ENCODE data around the gene SIDT2. TPM values are rescaled to one million over a fixed set of nuclear protein-coding genes. Genes with fewer than 3 reads are reported as not detected.

The SIDT2 gene
- polyA plus RNA-seq, 12 donors, result 24.6 to 41.0 (median 36.3) TPM; not detected in 1

- DNase-seq, result no peak
Observed at GRCh38 chr11:117187799-117188481, 9.4 kb downstream of the SIDT2 start.

DNA sequence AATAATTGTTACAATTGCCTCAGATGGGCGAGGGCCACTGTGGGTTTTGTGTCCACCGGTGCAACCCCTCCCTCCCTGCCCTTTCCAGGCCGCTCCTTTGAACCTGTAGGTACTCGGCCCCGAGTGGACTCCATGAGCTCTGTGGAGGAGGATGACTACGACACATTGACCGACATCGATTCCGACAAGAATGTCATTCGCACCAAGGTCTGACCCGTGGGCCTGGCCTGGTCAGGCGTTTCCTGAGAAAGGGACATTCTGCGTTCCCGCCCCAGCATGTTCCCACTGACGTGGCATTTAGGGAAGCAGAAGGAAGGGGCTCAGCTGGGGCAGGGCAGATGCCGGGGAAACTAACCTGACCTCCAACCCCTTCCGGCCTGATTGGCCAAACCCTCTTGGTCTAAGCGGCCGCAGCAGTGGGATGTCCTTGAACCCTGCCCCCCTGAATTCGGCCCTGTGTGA, 10.1 kb downstream of the SIDT2 start:
- DNase-seq, result no peak

- no peak for DNase-seq
Observed at GRCh38 chr11:117189191-117189940, 10.8 kb downstream of the SIDT2 start.

- DNase-seq, result no peak
Observed at GRCh38 chr11:117189941-117190544, 11.5 kb downstream of the SIDT2 start.

GRCh38 chr11:117191680-117192400, 13.3 kb downstream of the SIDT2 start:
- no peak for DNase-seq

DNA sequence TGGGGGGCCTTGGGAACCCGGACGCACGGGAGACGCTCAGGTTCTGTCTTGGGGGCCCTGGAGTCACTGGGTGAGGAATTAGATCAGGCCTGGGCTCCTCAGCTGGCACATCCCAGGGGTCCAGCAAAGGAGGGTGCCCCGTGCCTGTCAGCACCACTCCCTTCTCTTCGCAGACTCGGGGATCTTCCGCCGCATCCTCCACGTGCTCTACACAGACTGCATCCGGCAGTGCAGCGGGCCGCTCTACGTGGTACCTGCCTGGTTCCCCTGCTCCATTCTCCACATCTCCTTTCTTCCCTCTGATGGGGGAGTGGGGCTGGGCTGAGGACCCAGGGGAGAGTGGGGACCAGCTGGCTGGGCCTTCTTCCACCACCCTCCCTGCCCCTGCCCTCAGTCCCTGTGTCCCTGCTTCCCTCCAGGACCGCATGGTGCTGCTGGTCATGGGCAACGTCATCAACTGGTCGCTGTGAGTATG, 13.9 kb downstream of the SIDT2 start:
- no peak for DNase-seq

- DNase-seq, result no peak
Observed at GRCh38 chr11:117193130-117194020, 14.8 kb downstream of the SIDT2 start.

DNA sequence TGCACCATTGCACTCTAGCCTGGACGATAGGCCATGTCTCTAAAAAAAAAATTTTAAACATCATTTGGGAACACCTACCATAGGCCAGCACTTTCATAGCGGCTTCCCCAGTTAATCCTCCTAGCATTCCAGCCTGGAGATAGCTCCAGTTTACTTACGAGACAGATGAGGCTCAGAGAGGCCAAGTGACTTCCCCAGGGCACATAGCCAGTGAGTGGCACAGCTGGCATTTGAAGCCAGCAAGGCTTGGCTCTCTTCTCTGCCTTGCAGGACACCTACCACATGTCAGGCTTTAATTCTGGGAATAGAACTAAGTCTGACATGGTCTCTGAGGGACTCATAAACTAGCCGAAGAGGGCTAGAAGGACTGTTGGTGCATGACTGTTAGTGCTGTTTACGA, 15.7 kb downstream of the SIDT2 start:
- DNase-seq, result no peak

GRCh38 chr11:117195258-117195657, 16.7 kb downstream of the SIDT2 start:
- no peak for DNase-seq

DNA sequence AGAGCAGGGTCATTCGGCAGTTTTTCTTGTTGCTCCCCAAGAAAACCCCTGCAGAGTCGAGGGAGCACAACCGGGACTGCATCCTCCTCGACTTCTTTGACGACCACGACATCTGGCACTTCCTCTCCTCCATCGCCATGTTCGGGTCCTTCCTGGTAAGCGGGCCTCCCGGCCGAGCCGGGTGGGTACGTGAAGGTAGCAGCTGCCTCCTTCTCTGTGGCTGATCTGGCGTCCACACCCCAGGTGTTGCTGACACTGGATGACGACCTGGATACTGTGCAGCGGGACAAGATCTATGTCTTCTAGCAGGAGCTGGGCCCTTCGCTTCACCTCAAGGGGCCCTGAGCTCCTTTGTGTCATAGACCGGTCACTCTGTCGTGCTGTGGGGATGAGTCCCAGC, 17.2 kb downstream of the SIDT2 start:
- no peak for DNase-seq

GRCh38 chr11:117197006-117197405, 18.5 kb downstream of the SIDT2 start:
- no peak for DNase-seq

GRCh38 chr11:117197516-117198456, 19.2 kb downstream of the SIDT2 start:
- no peak for DNase-seq

DNA sequence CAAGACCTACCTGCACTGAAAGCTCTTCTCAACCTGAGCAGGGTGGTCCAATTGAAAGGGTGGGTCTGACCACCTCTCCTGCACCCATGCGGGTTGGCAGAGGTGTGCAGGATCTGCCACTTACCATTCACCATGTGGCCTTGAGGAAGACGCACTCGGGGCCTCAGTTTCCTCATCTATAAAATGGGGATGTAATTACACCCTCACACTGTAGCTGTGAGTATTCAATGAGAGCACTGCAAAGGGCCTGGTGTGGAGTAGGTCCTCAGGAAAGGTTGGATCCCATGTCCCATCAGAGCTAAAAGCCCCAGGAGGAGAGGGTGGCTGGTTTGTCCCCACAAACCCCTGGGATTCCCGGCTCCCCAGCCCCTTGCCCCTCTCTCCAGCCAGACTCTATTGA, 20.1 kb downstream of the SIDT2 start:
- DNase-seq, result no peak

GRCh38 chr11:117199053-117199915, 20.7 kb downstream of the SIDT2 start, which contains the start of gene TAGLN:
Gene TAGLN, plus strand, starts transcription at chr11:117199370. Its CDS starts 3,644 bp downstream, at chr11:117203014.
- peak; percentile 66 for DNase-seq

GRCh38 chr11:117199916-117200812, 21.6 kb downstream of the SIDT2 start:
- DNase-seq, result no peak

DNA sequence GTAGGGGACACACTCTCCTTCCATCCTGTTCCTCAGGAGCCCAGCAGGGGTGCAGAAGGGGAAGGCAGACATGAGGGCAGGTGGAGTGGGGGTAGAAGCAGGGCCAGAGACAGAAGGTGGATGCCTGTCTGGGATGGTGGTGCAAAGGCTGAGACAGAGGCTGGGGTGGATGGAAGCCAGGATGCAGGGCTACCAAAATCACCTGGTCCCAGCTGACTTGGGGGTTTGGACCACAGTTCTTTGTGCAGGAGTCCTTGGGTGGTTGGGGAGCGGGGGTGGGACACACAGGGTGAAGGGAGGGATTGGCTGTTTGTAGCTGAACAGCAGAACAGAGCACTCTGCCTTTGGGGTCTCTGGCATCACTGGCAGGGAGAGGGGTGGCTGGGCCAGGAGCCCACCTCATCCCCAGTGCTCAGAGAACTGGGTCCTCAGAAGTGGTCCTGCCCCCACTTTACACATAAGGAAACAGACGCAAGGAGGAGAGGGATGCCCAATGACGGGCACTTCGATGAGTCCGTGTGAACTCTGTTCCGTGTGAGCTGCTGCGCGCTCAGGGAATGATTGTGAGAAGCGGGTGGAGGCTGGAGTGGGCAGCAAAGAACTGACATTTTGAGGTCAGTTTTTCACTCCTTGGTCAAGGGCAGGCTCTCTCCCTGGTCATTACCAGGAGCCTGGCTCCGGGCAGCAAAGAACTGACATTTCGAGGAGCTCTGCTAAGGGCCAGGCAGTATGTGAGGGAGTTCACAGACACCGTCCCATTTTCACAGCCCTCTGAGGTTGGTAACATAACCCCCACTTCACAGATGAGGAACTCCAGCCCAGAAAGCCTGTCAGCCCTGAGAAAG, 22.5 kb downstream of the SIDT2 start:
- DNase-seq, result no peak
